Stimulated activated naive CD8-positive, alpha-beta T cell treated with anti-CD3 and anti-CD28 coated beads, Interleukin-15, Interleukin-2, amounts not matched to agents 100 ng/mL and 50 ng/mL, for 24 hours (primary cell): ENCODE data around the gene TTC7B.

ENCODE experiments used
- H3K27ac Mint-ChIP-seq: one replicate; pipeline ENCODE4 v1.8.0; 2021; ENCODE audit warnings: mild to moderate bottlenecking, mixed read lengths
- H3K27me3 Mint-ChIP-seq: one replicate; pipeline ENCODE4 v1.8.0; 2021; ENCODE audit warnings: mixed read lengths
- H3K36me3 Mint-ChIP-seq: one replicate; pipeline ENCODE4 v1.8.0; 2021; ENCODE audit warnings: low read depth, mixed read lengths
- H3K4me1 Mint-ChIP-seq: one replicate; pipeline ENCODE4 v1.8.0; 2021; ENCODE audit warnings: low read depth, mixed read lengths
- H3K4me3 Mint-ChIP-seq: one replicate; pipeline ENCODE4 v1.8.0; 2021; ENCODE audit warnings: mild to moderate bottlenecking, mixed read lengths
- H3K9me3 Mint-ChIP-seq: one replicate; pipeline ENCODE4 v1.8.0; 2021; ENCODE audit warnings: mixed read lengths

Gene TTC7B

DNA sequence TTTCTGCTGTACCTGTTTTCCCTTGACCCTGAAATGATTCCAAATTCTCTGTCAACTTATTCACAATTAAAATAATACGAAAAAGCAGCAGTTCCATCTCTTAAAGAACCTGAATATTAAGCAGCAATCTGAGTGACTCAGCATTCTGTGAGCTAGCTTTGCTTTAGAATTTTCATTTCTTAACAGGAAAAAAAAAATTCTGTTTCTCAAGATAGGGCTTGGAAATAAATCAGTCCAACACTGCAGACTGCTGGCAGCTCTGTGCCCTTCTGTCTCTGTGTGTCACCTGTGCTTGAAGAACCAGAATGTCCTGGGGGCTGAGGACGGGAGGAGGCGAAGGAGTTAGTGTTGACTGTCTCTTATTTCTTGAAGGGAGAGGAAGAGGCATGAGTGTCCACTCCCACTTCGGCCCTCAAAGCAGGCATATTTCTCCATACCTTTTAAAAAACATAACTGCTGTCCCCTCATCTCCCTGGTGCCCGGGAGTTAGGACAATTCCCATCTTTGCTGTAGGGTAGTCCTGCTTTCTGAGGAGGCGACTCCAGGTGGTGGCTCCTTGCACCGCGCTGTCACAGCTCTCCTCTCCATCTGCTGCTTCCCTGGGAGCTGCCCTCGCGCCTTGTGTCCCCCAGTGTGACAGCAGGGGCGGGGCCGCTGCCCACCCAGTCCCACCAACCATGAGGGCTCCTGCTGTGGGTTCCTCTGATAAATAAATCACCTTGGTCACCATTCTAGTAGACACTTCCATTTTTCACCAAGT lies 216.3 kb downstream of the TTC7B start:
- Mint-ChIP-seq H3K36me3 (no peaks in the 10 kb centered on the region), H3K27me3 (no peaks in the 10 kb centered on the region), H3K9me3 (no peaks in the 10 kb centered on the region), H3K4me1 (no peaks in the 10 kb centered on the region), H3K27ac (no peak overlapping the region), H3K4me3 (no peak overlapping the region)

DNA sequence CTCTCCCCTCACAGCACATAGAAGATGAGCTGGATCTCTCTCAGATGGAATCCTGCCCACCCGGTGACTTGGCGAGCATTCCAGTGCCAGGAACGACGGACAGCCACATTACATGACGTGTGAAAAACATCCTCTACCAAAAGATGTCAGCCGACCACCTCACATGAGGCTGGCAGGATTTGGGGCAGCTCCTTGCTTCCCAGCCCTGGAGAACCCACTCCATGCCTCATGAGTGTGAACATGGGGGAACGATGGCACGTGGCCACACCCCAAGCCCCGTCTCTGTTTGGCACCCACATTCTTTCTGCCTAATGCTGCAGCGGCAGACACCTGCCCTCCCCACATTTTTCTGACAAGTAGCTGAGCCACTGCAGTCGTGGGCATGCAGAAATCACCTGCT lies 216.9 kb downstream of the TTC7B start:
- H3K4me3 Mint-ChIP-seq: no peak overlapping the region
- no peak overlapping the region for H3K27ac Mint-ChIP-seq
- no peaks in the 10 kb centered on the region for H3K27me3 Mint-ChIP-seq
- no peaks in the 10 kb centered on the region for H3K9me3 Mint-ChIP-seq
- H3K36me3 Mint-ChIP-seq: no peaks in the 10 kb centered on the region
- no peaks in the 10 kb centered on the region for H3K4me1 Mint-ChIP-seq

GRCh38 chr14:90597961-90598360 lies 218.3 kb downstream of the TTC7B start:
- Mint-ChIP-seq H3K27ac (no peak overlapping the region), H3K4me1 (no peaks in the 10 kb centered on the region), H3K27me3 (no peaks in the 10 kb centered on the region), H3K9me3 (no peaks in the 10 kb centered on the region), H3K36me3 (no peaks in the 10 kb centered on the region), H3K4me3 (no peak overlapping the region)

- Mint-ChIP-seq H3K4me1 (no peaks in the 10 kb centered on the region), H3K27me3 (no peaks in the 10 kb centered on the region), H3K4me3 (no peak overlapping the region), H3K36me3 (no peaks in the 10 kb centered on the region), H3K27ac (no peak overlapping the region), H3K9me3 (no peaks in the 10 kb centered on the region)
Observed at GRCh38 chr14:90596733-90597132, 219.5 kb downstream of the TTC7B start.

DNA sequence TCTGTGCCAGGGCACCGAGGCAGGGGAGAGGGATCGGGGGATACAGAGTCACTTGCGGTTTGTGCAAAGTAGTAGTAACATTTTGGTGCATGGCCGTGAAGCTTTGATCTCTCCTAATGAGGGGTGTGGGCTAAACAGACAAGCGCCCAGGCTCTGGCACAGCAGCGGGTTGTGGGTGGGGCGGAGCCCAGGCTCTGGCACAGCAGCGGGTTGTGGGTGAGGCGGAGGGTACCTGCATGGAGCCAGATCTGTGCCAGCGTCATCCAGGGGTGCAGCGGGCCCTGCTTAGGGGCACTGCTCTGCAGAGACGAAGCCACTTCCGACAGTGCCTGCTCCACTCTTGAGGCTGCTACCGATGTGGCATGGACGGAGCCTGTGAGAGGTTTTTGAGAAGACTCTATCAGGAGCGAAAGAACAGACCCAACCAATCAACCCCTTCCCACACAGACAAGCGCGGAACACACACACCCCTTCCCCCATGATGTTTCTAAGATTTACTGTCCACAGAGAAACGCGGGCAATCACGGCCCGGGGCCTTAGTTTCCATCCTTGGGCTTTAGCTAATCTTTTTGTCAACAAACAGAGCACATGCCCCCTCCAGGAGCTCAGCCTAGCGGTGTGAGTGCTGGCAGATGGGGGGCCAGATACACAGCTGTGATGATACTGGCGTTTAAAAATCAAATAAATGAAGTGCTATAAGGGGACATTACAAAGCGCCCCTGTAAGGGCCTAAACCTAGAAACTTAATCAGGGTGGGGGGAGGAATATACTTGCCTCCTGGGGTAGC lies 222.8 kb downstream of the TTC7B start:
- H3K9me3 Mint-ChIP-seq: no peaks in the 10 kb centered on the region
- no peaks in the 10 kb centered on the region for H3K27me3 Mint-ChIP-seq
- H3K27ac Mint-ChIP-seq: no peak overlapping the region
- H3K36me3 Mint-ChIP-seq: no peaks in the 10 kb centered on the region
- no peaks in the 10 kb centered on the region for H3K4me1 Mint-ChIP-seq
- H3K4me3 Mint-ChIP-seq: no peak overlapping the region

DNA sequence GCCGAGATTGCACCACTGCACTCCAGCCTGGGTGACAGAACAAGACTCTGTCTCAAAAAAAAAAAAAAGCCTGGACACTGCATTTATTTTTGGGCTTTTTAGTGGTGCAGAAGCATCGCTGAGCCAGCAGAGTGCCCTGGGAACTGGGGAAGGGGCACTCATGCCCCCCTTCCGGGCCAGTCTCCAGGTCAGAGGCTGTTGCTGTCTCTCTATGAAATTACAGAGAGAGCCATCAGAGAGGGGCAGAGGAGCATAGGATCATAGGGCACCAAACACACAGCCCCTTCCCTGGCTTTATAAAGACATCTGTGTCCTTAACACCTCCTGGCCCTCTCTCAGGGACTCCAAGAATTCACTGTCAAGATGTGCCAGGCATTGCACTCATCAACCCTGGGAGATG lies 223.6 kb downstream of the TTC7B start:
- Mint-ChIP-seq H3K27me3 (no peaks in the 10 kb centered on the region), H3K27ac (no peak overlapping the region), H3K9me3 (no peaks in the 10 kb centered on the region), H3K36me3 (no peaks in the 10 kb centered on the region), H3K4me1 (no peaks in the 10 kb centered on the region), H3K4me3 (no peak overlapping the region)

DNA sequence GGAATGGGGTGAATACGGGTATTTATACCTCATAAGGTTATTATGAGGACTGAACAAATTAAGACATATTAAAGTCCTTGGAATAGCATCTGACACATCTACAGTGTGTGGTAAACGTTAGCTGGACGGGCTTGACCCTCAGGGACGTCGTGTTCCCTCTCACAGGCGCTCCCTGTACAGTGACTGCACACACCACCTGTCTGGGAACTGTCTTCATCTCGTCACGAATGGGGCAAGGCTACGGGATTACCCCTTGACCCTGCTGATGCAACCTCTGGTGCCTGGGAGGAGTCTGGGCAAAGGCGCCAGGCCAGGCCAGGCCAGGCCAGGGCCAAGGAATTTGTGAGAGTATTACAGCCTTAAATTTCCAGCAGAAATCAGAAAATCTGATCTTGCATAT lies 228.3 kb downstream of the TTC7B start:
- Mint-ChIP-seq H3K27ac (no peak overlapping the region), H3K9me3 (no peaks in the 10 kb centered on the region), H3K4me3 (no peak overlapping the region), H3K4me1 (no peaks in the 10 kb centered on the region), H3K36me3 (no peaks in the 10 kb centered on the region), H3K27me3 (no peaks in the 10 kb centered on the region)

- Mint-ChIP-seq H3K27ac (no peak overlapping the region), H3K4me1 (no peaks in the 10 kb centered on the region), H3K4me3 (no peak overlapping the region), H3K9me3 (no peaks in the 10 kb centered on the region), H3K36me3 (no peaks in the 10 kb centered on the region), H3K27me3 (no peaks in the 10 kb centered on the region)
Observed at GRCh38 chr14:90587252-90587910, 228.8 kb downstream of the TTC7B start.

DNA sequence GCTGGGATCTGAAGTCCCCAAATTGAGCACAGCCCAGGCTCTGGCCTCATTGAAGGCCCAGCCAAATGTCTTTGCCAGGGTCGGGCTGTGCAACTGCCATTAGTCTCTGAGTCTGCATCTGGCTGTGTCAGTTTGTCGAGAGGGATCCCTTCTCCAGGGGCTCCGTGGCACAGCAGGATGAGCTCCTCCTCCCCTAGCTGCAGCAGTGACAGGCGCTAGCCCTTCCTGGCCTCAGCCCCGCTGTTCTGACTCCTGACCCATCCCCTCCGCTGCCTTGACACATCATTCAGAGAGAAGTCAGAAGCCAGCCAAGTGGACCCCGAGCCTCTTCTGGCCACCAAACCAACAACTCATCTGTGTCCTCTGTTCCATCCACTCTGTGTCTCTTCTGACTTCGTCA lies 231.1 kb downstream of the TTC7B start:
- Mint-ChIP-seq H3K4me3 (no peak overlapping the region), H3K4me1 (no peaks in the 10 kb centered on the region), H3K27me3 (no peaks in the 10 kb centered on the region), H3K9me3 (no peaks in the 10 kb centered on the region), H3K27ac (no peak overlapping the region), H3K36me3 (no peaks in the 10 kb centered on the region)

GRCh38 chr14:90583916-90584605 lies 232.2 kb downstream of the TTC7B start:
- no peaks in the 10 kb centered on the region for H3K9me3 Mint-ChIP-seq
- no peaks in the 10 kb centered on the region for H3K36me3 Mint-ChIP-seq
- no peaks in the 10 kb centered on the region for H3K4me1 Mint-ChIP-seq
- no peaks in the 10 kb centered on the region for H3K27me3 Mint-ChIP-seq
- H3K4me3 Mint-ChIP-seq: no peak overlapping the region
- no peak overlapping the region for H3K27ac Mint-ChIP-seq

GRCh38 chr14:90583427-90583826 lies 232.8 kb downstream of the TTC7B start:
- no peaks in the 10 kb centered on the region for H3K36me3 Mint-ChIP-seq
- no peak overlapping the region for H3K27ac Mint-ChIP-seq
- no peak overlapping the region for H3K4me3 Mint-ChIP-seq
- no peaks in the 10 kb centered on the region for H3K27me3 Mint-ChIP-seq
- H3K4me1 Mint-ChIP-seq: no peaks in the 10 kb centered on the region
- no peaks in the 10 kb centered on the region for H3K9me3 Mint-ChIP-seq

- Mint-ChIP-seq H3K27ac (no peak overlapping the region), H3K9me3 (no peaks in the 10 kb centered on the region), H3K4me3 (no peak overlapping the region), H3K27me3 (no peaks in the 10 kb centered on the region), H3K36me3 (no peaks in the 10 kb centered on the region), H3K4me1 (no peaks in the 10 kb centered on the region)
Observed at GRCh38 chr14:90582166-90582565, 234.1 kb downstream of the TTC7B start.

DNA sequence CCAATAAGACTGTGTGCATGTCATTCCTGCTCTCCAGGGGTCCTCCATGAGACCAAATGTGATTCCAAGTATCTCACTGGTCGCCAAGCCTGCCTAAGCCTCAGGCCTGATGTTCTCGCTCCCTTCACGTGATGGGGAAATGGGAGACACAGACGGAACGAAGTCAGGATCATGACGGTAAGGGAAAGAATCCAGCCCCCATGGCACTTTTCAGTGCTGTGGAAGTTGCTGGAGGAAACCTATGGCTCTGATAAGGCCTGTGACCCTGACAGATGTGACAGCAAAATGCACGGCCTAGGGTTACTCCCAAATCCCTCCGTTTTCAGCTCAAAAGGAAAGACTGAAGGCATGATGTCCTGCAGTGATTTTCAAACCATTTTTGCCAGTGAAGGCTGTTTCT lies 234.5 kb downstream of the TTC7B start:
- Mint-ChIP-seq H3K4me1 (no peaks in the 10 kb centered on the region), H3K27me3 (no peaks in the 10 kb centered on the region), H3K27ac (no peak overlapping the region), H3K4me3 (no peak overlapping the region), H3K9me3 (no peaks in the 10 kb centered on the region), H3K36me3 (no peaks in the 10 kb centered on the region)

DNA sequence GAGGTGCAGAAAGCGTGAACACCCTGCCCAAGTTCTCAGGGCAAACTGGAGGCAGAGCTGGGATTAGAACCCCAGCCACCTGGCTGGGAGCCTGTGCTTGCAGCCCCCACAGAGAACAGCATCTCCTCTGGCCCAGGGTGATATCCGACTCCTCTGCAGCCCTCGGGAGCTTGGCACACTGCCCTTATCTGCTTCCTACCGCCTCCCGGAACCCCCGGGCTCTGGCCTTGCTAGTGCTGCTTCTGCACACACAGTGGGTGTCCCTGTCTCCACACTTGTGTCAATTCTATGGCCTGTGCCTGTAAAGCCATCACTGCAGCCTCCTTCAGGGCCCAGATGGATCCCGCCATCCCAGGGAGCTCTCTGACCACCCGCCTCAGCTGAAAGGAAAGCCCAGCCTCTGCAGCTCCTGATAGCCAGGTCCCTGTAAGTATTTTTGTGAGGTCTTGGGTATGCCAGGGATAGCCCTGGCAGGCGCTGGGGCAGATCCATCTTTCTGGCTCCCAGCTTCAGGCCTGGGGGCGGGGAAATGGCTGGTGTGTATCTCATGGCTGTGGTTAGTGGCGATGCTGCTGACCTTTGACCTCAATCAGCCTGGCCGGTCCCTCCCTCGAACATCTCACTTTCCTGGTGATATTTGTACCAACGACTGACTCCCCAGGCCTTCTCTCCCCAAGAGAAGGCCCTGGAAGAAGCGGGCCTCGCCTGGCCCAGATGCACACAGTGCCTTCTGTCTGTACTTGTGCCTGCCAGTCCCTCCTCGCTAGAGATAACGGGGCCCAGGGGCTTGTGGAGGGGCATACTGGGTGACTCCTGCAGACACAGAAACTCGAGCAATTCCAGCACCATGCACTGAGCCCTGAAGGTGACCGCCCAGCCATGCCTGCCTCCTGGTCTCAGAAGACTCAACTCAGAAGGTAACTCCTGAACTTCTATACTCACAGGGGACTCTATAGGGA lies 235.6 kb downstream of the TTC7B start:
- no peaks in the 10 kb centered on the region for H3K36me3 Mint-ChIP-seq
- no peak overlapping the region for H3K4me3 Mint-ChIP-seq
- no peaks in the 10 kb centered on the region for H3K4me1 Mint-ChIP-seq

More for the DNA sequence above, 235.6 kb downstream of the TTC7B start:
- H3K9me3 Mint-ChIP-seq: no peaks in the 10 kb centered on the region
- H3K27me3 Mint-ChIP-seq: no peaks in the 10 kb centered on the region
- no peak overlapping the region for H3K27ac Mint-ChIP-seq
